Smooth muscle cell (in vitro differentiated cells): ENCODE data around the gene SESN3. TPM values are rescaled to one million over a fixed set of nuclear protein-coding genes. Genes with fewer than 3 reads are reported as not detected.

Source experiments
- DNase-seq: peaks from one replicate; lab custom pipeline; 2025; ENCODE audit not compliant: unreplicated experiment; lab: John Stamatoyannopoulos, UW
- H2AFZ ChIP-seq: fragments of 200-600 bp; sonication (generic); 2 replicates; pipeline ENCODE4 v1.6.0; 2016; ENCODE audit warnings: antibody characterized with exemption, low read depth, mild to moderate bottlenecking
- H3F3A ChIP-seq: fragments of 200-600 bp; sonication (generic); 2 replicates; pipeline ENCODE4 v1.6.0; 2017; ENCODE audit warnings: antibody characterized with exemption, low read depth
- H3K27ac ChIP-seq: fragments of 200-600 bp; sonication (generic); 2 replicates; pipeline ENCODE4 v1.5.1; 2016; ENCODE audit warnings: low read depth, mild to moderate bottlenecking
- H3K27me3 ChIP-seq: fragments of 200-600 bp; sonication (generic); 2 replicates; pipeline ENCODE4 v1.6.1; 2016; ENCODE audit warnings: low read depth, mild to moderate bottlenecking
- H3K36me3 ChIP-seq: fragments of 200-600 bp; sonication (generic); 2 replicates; pipeline ENCODE4 v1.5.1; 2016; ENCODE audit warnings: low read depth
- H3K4me1 ChIP-seq: fragments of 200-600 bp; sonication (generic); 2 replicates; pipeline ENCODE4 v1.5.1; 2016; ENCODE audit warnings: low read depth
- H3K4me2 ChIP-seq: fragments of 200-600 bp; sonication (generic); 2 replicates; pipeline ENCODE4 v1.6.0; 2016; ENCODE audit warnings: mild to moderate bottlenecking
- H3K4me3 ChIP-seq: fragments of 200-600 bp; sonication (generic); 2 replicates; pipeline ENCODE4 v1.5.1; 2016; ENCODE audit warnings: mild to moderate bottlenecking
- H3K79me2 ChIP-seq: fragments of 200-600 bp; sonication (generic); 2 replicates; pipeline ENCODE4 v1.6.0; 2016; ENCODE audit warnings: low read depth, mild to moderate bottlenecking
- H3K9ac ChIP-seq: fragments of 200-600 bp; sonication (generic); 2 replicates; pipeline ENCODE4 v1.6.0; 2016; ENCODE audit warnings: low read depth
- H3K9me3 ChIP-seq: fragments of 200-600 bp; sonication (generic); replicated peaks from 2 replicates; pipeline ENCODE4 v1.5.1; 2016; ENCODE audit warnings: low read depth
- H4K20me1 ChIP-seq: fragments of 200-600 bp; sonication (generic); 2 replicates; pipeline ENCODE4 v1.6.0; 2016; ENCODE audit warnings: low read depth
- CTCF ChIP-seq: fragments of 200-600 bp; sonication (generic); IDR thresholded peaks from 2 replicates; pipeline ENCODE4 v1.5.1; 2017; ENCODE audit warnings: borderline replicate concordance, mild to moderate bottlenecking, antibody characterized with exemption; ENCODE audit not compliant: insufficient read depth, poor library complexity, severe bottlenecking
- WGBS: methylation state at CpG from one replicate; pipeline ENCODE4 v1.1.7; 2016; ENCODE audit warnings: low lambda C conversion rate; 5-methylcytosine and 5-hydroxymethylcytosine counted together
- polyA plus RNA-seq: library from polyadenylated mRNA; unstranded; fragments of >200 nt; fragmentation: Nextera tagmentation; extraction: Ambion mirVana; gene quantifications from 2 replicates; pipeline ENCODE4 v1.2.1, GENCODE V29; 2016
- total RNA-seq: library from RNA; depleted of rRNA; stranded (reverse); fragments of >200 nt; gene quantifications from 2 replicates; pipeline ENCODE4 v1.2.3, GENCODE V29; 2014

Gene SESN3
- total and polyA plus RNA-seq, 2 experiments from 2014 or later, result 20.4 to 374 TPM

GRCh38 chr11:95247883-95248282 is 16.9 kb upstream of the SESN3 start:
- Histone ChIP-seq H3K36me3 (no peaks in the 10 kb centered on the region), H2AFZ (no peak overlapping the region), H4K20me1 (no peaks in the 10 kb centered on the region), H3K27me3 (no peaks in the 10 kb centered on the region), H3K9me3 (no peaks in the 10 kb centered on the region), H3K79me2 (no peaks in the 10 kb centered on the region), H3F3A (peaks cover 5% of the 10 kb centered on the region), H3K9ac (no peak overlapping the region), H3K4me1 (peaks cover 30% of the 10 kb centered on the region), H3K27ac (no peak overlapping the region), H3K4me2 (no peak overlapping the region), H3K4me3 (no peak overlapping the region)
- TF ChIP-seq CTCF, result no peak
- WGBS, result 99% methylated on average over 3 of the region's 3 CpGs
- no peak for DNase-seq

GRCh38 chr11:95247127-95247684 is 16.2 kb upstream of the SESN3 start:
- Histone ChIP-seq H3K4me2 (no peak overlapping the region), H3K79me2 (no peaks in the 10 kb centered on the region), H4K20me1 (no peaks in the 10 kb centered on the region), H3K4me3 (no peak overlapping the region), H3K27me3 (no peaks in the 10 kb centered on the region), H3K9me3 (no peaks in the 10 kb centered on the region), H3K36me3 (no peaks in the 10 kb centered on the region), H2AFZ (no peak overlapping the region), H3K4me1 (peaks cover 23% of the 10 kb centered on the region), H3K9ac (no peak overlapping the region), H3K27ac (no peak overlapping the region), H3F3A (no peaks in the 10 kb centered on the region)
- TF ChIP-seq CTCF, result no peak
- DNase-seq, result no peak
- 84% methylated on average over 1 of the region's 1 CpG for WGBS

GRCh38 chr11:95245581-95245980 is 14.6 kb upstream of the SESN3 start:
- no peak for TF ChIP-seq CTCF
- no peaks in the 10 kb centered on the region for H4K20me1 ChIP-seq
- DNase-seq, result no peak
- no peaks in the 10 kb centered on the region for H3K36me3 ChIP-seq
- 93% methylated on average over 1 of the region's 1 CpG for WGBS
- peaks cover 12% of the 10 kb centered on the region for H3K4me1 ChIP-seq
- H3K9ac ChIP-seq, result no peak overlapping the region
- peak overlapping the region; percentile 10 for H2AFZ ChIP-seq
- no peaks in the 10 kb centered on the region for H3K27me3 ChIP-seq
- peak overlapping the region; percentile 13 for H3K4me2 ChIP-seq
- H3K9me3 ChIP-seq, result no peaks in the 10 kb centered on the region
- no peaks in the 10 kb centered on the region for H3K79me2 ChIP-seq
- no peak overlapping the region for H3K4me3 ChIP-seq
- H3K27ac ChIP-seq, result peak overlapping the region; percentile 72
- no peaks in the 10 kb centered on the region for H3F3A ChIP-seq

- H3F3A ChIP-seq, result no peaks in the 10 kb centered on the region
- no peaks in the 10 kb centered on the region for H3K9me3 ChIP-seq
- H3K4me2 ChIP-seq, result peak overlapping the region; percentile 13
- peak overlapping the region; percentile 72 for H3K27ac ChIP-seq
- TF ChIP-seq CTCF, result no peak
- H3K4me1 ChIP-seq, result peaks cover 12% of the 10 kb centered on the region
- H3K4me3 ChIP-seq, result no peak overlapping the region
- no peaks in the 10 kb centered on the region for H3K79me2 ChIP-seq
- no peaks in the 10 kb centered on the region for H3K27me3 ChIP-seq
- H2AFZ ChIP-seq, result peak overlapping the region; percentile 10
- H4K20me1 ChIP-seq, result no peaks in the 10 kb centered on the region
- no peaks in the 10 kb centered on the region for H3K36me3 ChIP-seq
- DNase-seq, result no peak
- H3K9ac ChIP-seq, result no peak overlapping the region
- WGBS, result 23% methylated on average over 3 of the region's 3 CpGs
Observed at GRCh38 chr11:95245038-95245437, 14.0 kb upstream of the SESN3 start.
